GM18505 (cell line): Measurements from ENCODE around the gene KIFAP3.

ENCODE experiments used
- ATAC-seq: cut with Tn5 transposase; IDR thresholded peaks from one replicate; pipeline ENCODE4 v1.9.1; 2021; ENCODE audit not compliant: unreplicated experiment
- POLR2A ChIP-seq: IDR thresholded peaks from 4 replicates; pipeline ENCODE4 v1.6.1; 2011; ENCODE audit warnings: borderline replicate concordance; ENCODE audit not compliant: insufficient read depth, insufficient read length; ENCODE audit errors: extremely low read depth

Gene KIFAP3

DNA sequence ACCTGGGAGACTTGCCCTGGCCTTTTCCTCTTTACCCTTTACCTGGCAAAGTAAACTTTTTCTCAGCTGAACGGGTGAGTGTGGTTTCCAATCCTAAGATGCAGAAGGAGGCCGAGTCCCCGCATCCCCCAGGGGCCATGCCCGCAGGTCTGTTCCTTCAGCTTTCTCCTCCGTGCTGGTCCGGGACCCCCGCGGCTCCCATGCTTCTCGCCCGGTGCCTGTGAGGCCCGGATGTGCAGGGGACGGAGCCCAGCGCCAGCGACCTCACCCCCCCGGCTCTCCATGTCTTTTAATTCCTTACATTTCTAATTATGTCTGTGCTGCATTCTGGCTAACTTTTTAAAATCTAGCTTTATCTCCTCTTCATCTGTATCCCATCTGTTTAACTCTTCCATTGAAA is 159.3 kb downstream of the KIFAP3 start:
- no peak for TF ChIP-seq POLR2A
- ATAC-seq: no peak

DNA sequence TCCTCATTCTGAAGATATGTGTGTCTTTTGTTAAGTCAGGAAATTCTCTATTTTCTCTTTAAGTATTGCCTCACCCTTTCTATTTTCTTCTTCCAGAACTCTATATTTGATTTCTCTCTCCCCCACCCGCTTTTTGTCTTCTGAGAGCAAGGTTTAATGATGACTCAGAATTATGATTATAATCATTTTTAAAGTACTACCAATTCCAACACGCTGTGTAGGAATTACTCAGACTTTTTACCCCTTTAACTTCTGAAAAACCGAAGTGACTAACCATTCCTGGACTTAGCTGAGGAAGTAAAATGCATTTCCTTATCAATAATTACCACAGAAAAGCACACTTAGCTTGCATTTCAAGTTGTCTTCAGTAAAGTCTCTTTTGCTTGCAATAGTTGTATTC is 160.0 kb downstream of the KIFAP3 start:
- TF ChIP-seq POLR2A: no peak
- no peak for ATAC-seq

DNA sequence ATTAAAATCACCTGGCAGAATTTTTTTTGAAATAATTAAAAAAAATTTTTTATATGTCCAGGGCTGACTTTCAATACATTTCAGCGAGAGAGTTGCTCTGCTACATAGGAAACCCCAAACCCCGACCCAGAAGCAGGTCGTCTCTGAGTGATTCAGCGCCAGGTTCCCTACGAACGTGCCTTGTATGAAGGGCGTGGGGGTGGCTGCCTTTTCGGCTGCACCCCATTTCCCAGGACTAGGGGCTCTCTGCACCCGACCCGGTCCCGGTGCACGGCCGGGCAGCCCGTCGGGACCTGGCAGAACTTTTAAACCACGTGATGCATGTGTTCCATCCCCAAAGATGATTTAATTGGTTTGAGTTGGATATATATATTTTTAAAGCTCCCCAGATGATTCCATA is 165.0 kb downstream of the KIFAP3 start:
- no peak for TF ChIP-seq POLR2A
- no peak for ATAC-seq

DNA sequence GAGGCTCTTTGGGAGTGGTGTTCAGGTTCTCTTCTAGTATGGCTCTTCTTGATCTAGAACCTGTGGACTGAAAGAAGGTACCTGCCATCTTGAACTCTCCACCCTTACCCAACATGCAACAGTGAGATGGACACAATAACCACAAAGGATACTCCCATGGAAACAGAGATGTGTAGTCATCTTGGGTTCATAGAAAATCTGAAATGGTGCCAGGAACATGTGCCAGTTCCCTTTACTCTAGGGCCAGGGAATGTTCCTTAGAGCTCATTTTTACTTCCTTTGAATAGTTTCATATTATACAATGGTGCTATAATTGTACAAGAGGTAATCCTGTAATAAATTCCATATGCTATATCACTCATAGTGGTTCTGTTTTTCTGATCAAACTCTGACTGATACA is 167.6 kb downstream of the KIFAP3 start:
- no peak for ATAC-seq
- no peak for TF ChIP-seq POLR2A

DNA sequence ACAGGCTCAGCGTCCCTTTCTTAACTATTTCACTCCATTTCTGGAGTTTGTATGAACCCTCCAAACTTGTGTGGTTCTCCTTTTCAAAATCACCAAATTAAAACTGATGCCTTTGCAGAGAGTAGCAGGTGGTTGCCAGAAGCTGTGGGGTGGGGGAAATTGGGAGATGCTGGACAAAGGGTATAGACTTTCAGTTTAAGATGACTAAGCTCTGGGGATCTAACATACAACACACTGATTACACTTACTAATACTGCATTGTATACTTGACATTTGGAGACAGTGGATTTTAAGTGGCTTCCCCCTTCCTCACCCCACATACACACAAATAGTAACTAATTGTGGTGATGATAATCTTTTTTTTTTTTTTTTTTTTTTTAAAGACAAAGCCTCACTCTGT is 169.7 kb downstream of the KIFAP3 start:
- ATAC-seq: no peak
- TF ChIP-seq POLR2A: no peak

DNA sequence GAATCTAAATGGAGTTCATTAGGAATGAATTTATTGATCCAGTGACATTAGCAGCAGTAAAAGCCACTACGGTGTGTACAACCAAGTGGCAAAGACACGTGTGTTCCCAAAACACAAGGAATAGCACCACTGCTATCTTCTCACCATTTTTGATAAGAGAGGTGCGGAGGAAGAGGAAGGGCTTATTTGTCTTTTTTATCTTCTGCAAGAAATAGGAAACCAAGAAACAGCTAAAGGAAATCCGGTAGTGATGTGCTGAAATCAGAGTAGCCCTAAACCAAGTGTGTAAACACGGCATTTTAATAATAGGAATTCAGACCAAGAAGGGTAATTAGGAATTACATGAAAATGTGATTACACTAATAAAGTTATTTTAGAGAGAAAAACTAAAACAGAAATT is 171.7 kb downstream of the KIFAP3 start:
- no peak for ATAC-seq
- TF ChIP-seq POLR2A: no peak

DNA sequence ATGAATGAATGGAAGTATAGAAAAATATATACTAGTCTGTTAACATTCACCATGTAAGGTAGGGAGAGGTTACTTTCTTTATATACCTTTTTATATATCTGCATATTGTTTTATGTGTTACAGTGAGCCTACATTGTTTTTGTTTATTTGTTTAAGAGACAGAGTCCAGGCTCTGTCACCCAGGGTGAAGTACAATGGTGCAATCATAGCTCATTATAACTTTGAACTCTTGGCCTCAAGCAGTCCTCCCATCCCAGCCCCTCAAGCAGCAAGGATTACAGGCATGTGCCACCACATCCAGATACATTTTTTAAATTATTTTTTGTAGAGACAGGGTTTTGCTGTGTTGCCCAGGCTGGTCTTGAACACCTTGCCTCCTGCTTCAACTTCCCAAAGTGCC is 173.4 kb downstream of the KIFAP3 start:
- no peak for TF ChIP-seq POLR2A
- ATAC-seq: no peak

DNA sequence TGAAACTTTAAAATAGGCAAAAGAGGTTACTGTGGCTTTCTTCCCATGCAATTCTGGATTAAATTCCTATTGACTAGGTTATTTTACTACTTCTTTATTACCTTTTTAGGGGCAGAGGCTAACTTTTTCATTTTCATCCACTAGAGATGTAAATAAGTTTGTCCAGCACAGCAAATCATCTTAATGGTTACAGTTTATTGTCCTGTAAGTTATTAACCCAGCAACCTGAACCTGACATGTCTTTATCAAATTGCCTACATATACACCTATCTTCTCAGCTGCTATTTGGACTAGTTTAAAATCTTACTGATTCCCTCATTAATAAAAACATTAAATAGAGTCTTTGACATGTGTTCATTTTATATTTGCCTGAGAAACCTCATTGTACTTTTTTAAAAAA is 173.9 kb downstream of the KIFAP3 start:
- TF ChIP-seq POLR2A: no peak
- no peak for ATAC-seq

DNA sequence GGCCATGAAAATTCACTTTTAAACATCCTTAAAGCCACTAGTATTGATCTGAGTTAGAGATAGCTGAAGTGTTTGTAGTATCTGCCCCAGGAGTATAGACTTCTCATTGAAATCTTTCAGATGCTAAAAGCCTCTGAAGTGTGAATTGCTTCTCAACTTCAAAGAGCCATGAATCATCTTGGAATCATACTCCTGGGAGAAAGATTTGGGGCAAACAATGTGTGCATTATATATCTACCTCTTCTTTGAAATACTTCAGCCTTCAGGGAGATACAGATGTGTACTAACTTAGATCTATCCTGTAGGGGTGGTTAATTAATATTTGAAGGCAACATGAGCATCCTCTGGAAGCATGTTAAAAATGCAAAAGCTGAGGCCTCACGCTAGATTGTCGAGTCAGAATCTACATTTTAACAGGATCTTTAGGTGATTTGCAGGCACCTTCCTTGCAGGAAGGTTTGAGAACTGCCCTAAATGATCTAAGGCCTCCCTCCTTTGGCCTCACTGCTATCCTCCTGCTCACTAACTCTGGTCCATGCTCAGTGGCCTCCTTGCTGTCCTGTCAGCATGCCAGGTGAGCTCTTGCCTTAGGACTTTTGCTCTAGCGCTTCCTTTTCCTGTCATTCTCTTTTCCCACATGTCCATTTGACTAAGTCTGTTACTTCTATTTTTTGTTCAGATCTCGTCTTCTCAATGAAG is 174.8 kb downstream of the KIFAP3 start:
- no peak for TF ChIP-seq POLR2A
- no peak for ATAC-seq

DNA sequence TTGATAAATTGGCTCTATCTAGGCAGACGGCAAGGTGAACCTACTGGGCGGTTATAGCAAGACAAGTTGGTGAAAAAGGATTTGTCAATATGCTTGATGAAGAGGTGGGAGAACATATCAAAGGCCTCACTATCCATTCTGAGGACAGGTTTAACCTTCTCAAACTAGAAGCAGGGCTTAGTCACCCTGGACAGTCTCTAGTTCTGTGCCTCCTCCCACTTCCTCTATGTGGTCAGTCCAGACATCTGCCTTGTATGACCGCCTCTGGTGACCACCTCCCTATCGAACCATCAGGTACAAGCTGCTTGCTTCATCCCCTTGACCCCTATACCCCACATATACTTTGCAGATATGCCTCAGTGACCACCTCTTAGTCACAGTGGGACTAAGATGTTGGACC is 178.5 kb downstream of the KIFAP3 start:
- no peak for TF ChIP-seq POLR2A
- ATAC-seq: no peak

DNA sequence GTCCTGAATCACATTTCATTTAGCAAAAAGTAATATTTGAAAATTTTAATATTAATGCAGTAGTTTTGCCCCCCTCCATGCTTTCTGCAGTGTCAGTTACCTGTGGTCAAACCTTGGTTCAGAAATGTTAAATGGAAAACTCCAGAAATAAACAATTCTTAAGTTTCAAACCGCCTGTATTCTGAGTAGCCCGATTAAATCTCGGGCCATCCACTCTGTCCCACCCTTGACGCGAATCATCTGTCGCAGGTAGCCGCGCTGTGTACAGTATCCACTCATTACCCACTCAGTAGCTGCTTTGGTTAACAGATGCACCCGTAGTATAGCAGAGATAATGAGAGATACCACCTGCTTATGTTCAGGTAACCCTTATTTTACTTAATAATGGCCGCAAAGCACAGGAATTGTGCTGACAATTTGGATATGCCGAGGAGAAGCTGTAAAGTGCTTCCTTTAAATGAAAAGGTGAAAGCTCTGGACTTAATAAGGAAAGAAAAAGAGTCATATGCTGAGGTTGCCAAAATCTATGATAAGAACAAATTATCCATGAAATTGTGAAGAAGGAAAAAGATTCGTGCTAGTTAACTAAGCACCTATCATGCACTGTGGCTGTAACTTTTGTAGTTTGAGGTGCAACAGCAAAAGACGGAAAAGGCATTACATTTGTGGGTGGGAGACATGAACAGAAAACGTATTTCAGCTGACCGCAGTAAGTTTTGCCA is 179.9 kb downstream of the KIFAP3 start:
- no peak for ATAC-seq
- no peak for TF ChIP-seq POLR2A

DNA sequence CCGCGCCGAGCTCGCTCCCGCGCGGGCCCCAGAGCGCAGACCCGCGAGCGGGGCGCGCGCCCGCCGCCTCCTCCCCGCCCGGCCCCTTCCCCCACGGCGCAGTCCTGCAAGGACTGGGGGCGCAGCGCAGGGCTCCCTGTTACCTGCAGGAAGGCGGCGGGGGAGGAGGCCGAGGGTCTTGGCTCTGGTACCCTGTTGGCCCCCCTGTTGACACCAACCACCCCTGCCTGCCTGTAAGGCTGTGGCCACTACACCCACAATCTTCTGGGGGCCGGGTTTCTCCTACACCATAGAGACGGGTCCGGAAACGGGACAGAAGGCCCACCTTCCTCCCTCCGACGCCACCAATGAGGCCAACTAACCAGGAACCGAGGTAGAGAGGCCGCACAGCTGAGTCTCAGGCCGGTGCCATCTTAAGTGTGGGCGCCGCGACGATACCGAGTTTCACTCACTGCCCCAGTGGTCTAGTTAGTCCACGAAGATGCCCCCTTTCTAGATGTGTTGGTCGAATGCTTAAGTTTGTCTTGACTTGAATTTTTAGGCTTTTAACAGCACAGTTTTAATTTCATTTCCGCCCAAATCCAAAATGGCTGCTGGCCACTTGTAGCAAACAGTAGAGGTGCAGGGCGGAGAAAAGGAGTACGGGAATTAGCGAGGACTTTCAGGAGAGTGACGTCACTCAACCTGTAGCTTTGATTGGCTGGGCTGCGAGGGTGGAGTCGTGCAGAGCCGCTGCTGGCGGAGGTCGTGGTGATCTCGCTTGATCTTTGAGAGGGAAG is 180.7 kb downstream of the KIFAP3 start, which contains the start of gene SCYL3:
SCYL3 (minus strand) TSS at position 252 of the 779 bp plus-strand sequence. CDS start 5,056 bp downstream, outside the sequence.
- ATAC-seq: peak; percentile 87
- TF ChIP-seq POLR2A: peak; percentile 85

DNA sequence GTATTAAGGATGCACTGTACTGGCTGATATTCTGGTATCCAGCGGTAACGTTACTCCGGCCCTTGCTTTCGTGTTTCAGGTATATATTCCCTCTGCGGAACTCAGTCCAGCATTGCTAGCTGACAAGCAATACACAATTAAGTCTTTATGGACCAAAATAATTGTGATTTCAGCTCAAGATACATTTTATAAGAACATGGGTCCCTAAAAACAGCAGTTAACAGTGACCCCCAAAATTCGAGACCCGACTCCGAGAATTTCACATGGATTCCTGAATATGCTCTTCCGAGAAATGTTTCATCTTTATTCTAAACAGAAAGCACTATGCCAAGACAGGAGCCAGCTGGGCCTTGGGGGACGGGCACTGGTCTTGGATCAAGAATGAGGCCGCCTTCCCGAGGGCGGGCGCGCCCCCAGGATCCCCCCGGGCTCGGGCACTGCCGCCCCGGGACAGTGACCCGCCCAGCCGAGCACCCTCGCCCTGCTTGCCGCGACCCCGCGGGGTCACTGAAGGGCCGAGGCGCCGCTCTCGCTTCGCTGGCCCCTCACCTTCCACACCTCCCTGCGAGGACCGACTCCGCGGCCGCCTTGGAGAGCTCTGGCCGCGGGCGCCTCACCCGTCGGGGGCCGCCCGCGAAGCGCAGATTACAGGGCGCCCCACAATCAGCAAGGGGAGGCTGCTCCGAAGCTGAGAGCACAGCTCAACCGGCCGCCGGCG is 181.4 kb downstream of the KIFAP3 start:
- no peak for TF ChIP-seq POLR2A
- ATAC-seq: peak; percentile 15
